HG03558 (cell line): Measurements from ENCODE around the gene QKI.
A peak's percentile ranks its signal among the peaks of the same experiment; 100 is the strongest.
"Not testable (repeated sequence)": the region's sequence is repeated elsewhere in the genome, so short reads cannot be mapped to it uniquely, and the experiment has no call there.

Source experiments
- ATAC-seq: cut with Tn5 transposase; IDR thresholded peaks from one replicate; pipeline ENCODE4 v1.9.1; 2021; ENCODE audit warnings: moderate number of reproducible peaks; ENCODE audit not compliant: unreplicated experiment; ENCODE audit errors: extremely low read depth

The QKI gene

GRCh38 chr6:163436843-163437242, 22.3 kb downstream of the QKI start:
- no peak for ATAC-seq

- no peak for ATAC-seq
Measured at GRCh38 chr6:163437466-163437865, 22.9 kb downstream of the QKI start.

GRCh38 chr6:163438298-163438939, 23.9 kb downstream of the QKI start:
- no peak for ATAC-seq

- ATAC-seq = no peak
Measured at GRCh38 chr6:163438940-163439335, 24.4 kb downstream of the QKI start.

- not testable (repeated sequence) for ATAC-seq
Measured at GRCh38 chr6:163439390-163439789, 24.9 kb downstream of the QKI start.

- no peak for ATAC-seq
Measured at GRCh38 chr6:163439997-163440396, 25.5 kb downstream of the QKI start.

GRCh38 chr6:163442336-163442735, 27.8 kb downstream of the QKI start:
- ATAC-seq = no peak

- no peak for ATAC-seq
Measured at GRCh38 chr6:163444077-163444476, 29.6 kb downstream of the QKI start.

GRCh38 chr6:163446549-163446948, 32.0 kb downstream of the QKI start:
- no peak for ATAC-seq

GRCh38 chr6:163449076-163449475, 34.6 kb downstream of the QKI start:
- ATAC-seq = no peak

GRCh38 chr6:163454425-163454824, 39.9 kb downstream of the QKI start:
- no peak for ATAC-seq

- ATAC-seq = no peak
Measured at GRCh38 chr6:163455552-163455951, 41.0 kb downstream of the QKI start.

- no peak for ATAC-seq
Measured at GRCh38 chr6:163457637-163458561, 43.4 kb downstream of the QKI start.

- no peak for ATAC-seq
Measured at GRCh38 chr6:163459007-163459406, 44.5 kb downstream of the QKI start.

GRCh38 chr6:163459536-163459935, 45.0 kb downstream of the QKI start:
- ATAC-seq = no peak

GRCh38 chr6:163460307-163460782, 45.8 kb downstream of the QKI start:
- peak; percentile 92 for ATAC-seq

GRCh38 chr6:163461696-163462095, 47.2 kb downstream of the QKI start:
- no peak for ATAC-seq

- no peak for ATAC-seq
Measured at GRCh38 chr6:163463180-163463579, 48.7 kb downstream of the QKI start.

- no peak for ATAC-seq
Measured at GRCh38 chr6:163463795-163464194, 49.3 kb downstream of the QKI start.

GRCh38 chr6:163466839-163467390, 52.4 kb downstream of the QKI start:
- no peak for ATAC-seq

- ATAC-seq = no peak
Measured at GRCh38 chr6:163468738-163469137, 54.2 kb downstream of the QKI start.
